ENCODE results near the gene NFKB2. TPM values are rescaled to one million over a fixed set of nuclear protein-coding genes. Genes with fewer than 3 reads are reported as not detected.

Gene NFKB2
- total and polyA plus RNA-seq, 2 donors (not counting 1 experiment from before 2014, with no cell fraction given) = 255 to 398 TPM

DNA sequence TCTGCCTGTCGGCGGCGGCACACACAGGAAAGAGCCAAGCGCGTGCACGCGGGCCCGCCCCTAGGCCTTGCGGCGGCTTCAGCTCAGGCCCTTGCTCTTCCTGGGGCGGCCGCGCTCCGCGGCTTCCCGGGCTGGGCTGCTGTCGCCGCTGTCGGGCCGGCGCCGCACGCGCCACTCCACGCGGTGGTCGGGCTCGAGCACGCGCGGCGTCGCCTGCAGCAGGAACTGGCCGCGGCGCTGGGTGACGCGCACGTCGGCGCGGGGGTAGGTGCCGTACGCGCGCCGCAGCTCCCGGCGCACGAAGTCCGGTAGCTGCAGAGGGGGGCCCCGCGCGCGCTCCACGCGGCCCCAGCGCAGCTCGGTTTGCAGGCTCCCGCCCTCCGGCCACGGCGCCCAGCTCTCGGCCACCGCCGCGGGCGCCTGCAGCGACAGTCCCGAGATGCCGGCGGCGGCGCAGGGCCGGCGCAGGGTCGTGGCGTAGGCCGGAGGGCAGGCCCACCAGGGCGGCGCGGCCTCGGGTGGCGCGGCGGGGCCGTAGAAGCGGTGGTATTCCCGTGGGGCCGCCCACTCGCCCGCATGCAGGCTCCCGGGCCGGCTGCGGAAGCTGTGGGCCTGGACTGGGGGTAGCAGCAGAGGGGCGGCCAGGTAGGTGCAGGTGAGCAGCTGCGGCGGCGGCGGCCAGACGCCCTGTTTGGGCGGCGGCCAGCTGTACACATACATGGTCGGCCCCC lies 55.0 kb downstream of the NFKB2 start:
- no peaks in the 10 kb centered on the region for H3K27me3 ChIP-seq (replicated peaks in 1 of 4; ENCODE audit: control extremely low read depth in 1 of 4, control insufficient read depth in 3 of 4, insufficient read depth in 4 of 4, low read length in 3 of 4)
- CTCF ChIA-PET = interaction anchor here (0.6 to 6.2 kb wide), 10 partner anchors 11 to 219 kb away, joined by 3 to 32 read pairs (median 10); partner anchors contain the start of genes CUEDC2, FBXL15 and NFKB2
- TF ChIP-seq EZH2 (IDR thresholded peaks at IDR 0.05; ENCODE audit: borderline replicate concordance, insufficient read depth, low read depth, low read length, poor library complexity, severe bottlenecking) = no peak
- TF ChIP-seq, protein P1, sequence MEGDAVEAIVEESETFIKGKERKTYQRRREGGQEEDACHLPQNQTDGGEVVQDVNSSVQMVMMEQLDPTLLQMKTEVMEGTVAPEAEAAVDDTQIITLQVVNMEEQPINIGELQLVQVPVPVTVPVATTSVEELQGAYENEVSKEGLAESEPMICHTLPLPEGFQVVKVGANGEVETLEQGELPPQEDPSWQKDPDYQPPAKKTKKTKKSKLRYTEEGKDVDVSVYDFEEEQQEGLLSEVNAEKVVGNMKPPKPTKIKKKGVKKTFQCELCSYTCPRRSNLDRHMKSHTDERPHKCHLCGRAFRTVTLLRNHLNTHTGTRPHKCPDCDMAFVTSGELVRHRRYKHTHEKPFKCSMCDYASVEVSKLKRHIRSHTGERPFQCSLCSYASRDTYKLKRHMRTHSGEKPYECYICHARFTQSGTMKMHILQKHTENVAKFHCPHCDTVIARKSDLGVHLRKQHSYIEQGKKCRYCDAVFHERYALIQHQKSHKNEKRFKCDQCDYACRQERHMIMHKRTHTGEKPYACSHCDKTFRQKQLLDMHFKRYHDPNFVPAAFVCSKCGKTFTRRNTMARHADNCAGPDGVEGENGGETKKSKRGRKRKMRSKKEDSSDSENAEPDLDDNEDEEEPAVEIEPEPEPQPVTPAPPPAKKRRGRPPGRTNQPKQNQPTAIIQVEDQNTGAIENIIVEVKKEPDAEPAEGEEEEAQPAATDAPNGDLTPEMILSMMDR (IDR thresholded peaks at IDR 0.05) = no peak

More for the DNA sequence above, 55.0 kb downstream of the NFKB2 start:
- Histone ChIP-seq H3K27ac (ENCODE audit: low read length in 2 of 2) (peak overlapping the region; percentile 81 to 86), H3K36me3 (replicated peaks in 1 of 2; ENCODE audit: control extremely low read depth in 1 of 2, control insufficient read depth in 1 of 2, extremely low read depth in 1 of 2, insufficient read depth in 2 of 2, low read length in 1 of 2) (peaks cover 0 to 13% of the 10 kb centered on the region in 2 experiments), H3K4me2 (replicated peaks; ENCODE audit: low read depth, low read length, poor library complexity, severe bottlenecking) (peak overlapping the region; percentile 85), H3K4me1 (ENCODE audit: control insufficient read depth in 2 of 2, insufficient read depth in 2 of 2, low read length in 2 of 2) (peaks cover 12 to 15% of the 10 kb centered on the region in 2 donors), H3K9me3 (ENCODE audit: control extremely low read depth in 1 of 3, control insufficient read depth in 2 of 3, insufficient read depth in 1 of 3, low read length in 2 of 3) (no peaks in the 10 kb centered on the region), H4K20me1 (ENCODE audit: control insufficient read depth, insufficient read depth, low read length, poor library complexity, severe bottlenecking) (peaks cover 13% of the 10 kb centered on the region), H3K79me2 (ENCODE audit: control insufficient read depth, insufficient read depth, low read length) (peaks cover 10% of the 10 kb centered on the region), H2AFZ (ENCODE audit: insufficient read depth, low read depth, low read length, poor library complexity, severe bottlenecking) (peak overlapping the region; percentile 83), H3K9ac (ENCODE audit: low read length) (peak overlapping the region; percentile 75), H3K4me3 (ENCODE audit: control extremely low read depth in 1 of 5, extremely low read depth in 1 of 5, insufficient read depth in 1 of 5, low read depth in 2 of 5, low read length in 4 of 5) (peak overlapping the region; percentile 75 to 97 (median 87))
- Mint-ChIP-seq H3K4me1 (peaks cover 19% of the 10 kb centered on the region), H3K27ac (peak overlapping the region; percentile 97), H3K4me3 (peak overlapping the region; percentile 97), H3K9me3 (ENCODE audit: insufficient read depth) (no peaks in the 10 kb centered on the region), H3K27me3 (no peaks in the 10 kb centered on the region)
- ATAC-seq (ENCODE audit: low read depth) = peak; percentile 79
- intact Hi-C loops (cut with micrococcal nuclease) = loop anchor here (1.0 kb wide), 6 partner anchors 11 to 298 kb away; partner anchors contain the start of genes ACTR1A and NOLC1
- WGBS (ENCODE audit: insufficient coverage) = under 1% methylated on average over 104 of the region's 104 CpGs
- peak; percentile 96 for DNase-seq
- POLR2A ChIA-PET = interaction anchor here (0.5 to 3.4 kb wide), 9 partner anchors 11 to 297 kb away, joined by 3 to 31 read pairs (median 11); partner anchors contain the start of genes ACTR1A, CUEDC2, FBXL15 and NFKB2
